IMR-90 (cell line): ENCODE results near the gene PRPSAP1. TPM values are rescaled to one million over a fixed set of nuclear protein-coding genes. Genes with fewer than 3 reads are reported as not detected.
A peak's percentile ranks its signal among the peaks of the same experiment; 100 is the strongest.

ENCODE experiments used
- ATAC-seq: fragments of 200-7000 bp; cut with Tn5 transposase; 2 replicates; pipeline ENCODE4 v1.9.1; 2020; ENCODE audit warnings: low read depth, mild to moderate bottlenecking, moderate library complexity
- BruUV-seq: library from RNA; stranded (reverse); fragments of 400-500 nt; replicated peaks from 2 replicates; lab custom pipeline; 2021; lab: Mats Ljungman, UMichigan
- CTCF ChIA-PET: fragments of 300-600 bp; formaldehyde crosslinking; extraction: SDS; loops from one replicate; lab custom pipeline; 2021; ENCODE audit warnings: antibody characterized with exemption; lab: Yijun Ruan, JAX
- POLR2A ChIA-PET: fragments of 300-600 bp; sonication (Branson Sonifier 250); formaldehyde crosslinking; loops from one replicate; lab custom pipeline; 2022; ENCODE audit warnings: antibody characterized with exemption; ENCODE audit not compliant: unreplicated experiment; lab: Charles Lee
- DNase-seq: peaks from one replicate; pipeline ENCODE4 v3.0.0; 2013
- H2AFZ ChIP-seq: replicated peaks from 2 replicates; pipeline ENCODE3; 2013; ENCODE audit warnings: low read length, mild to moderate bottlenecking; ENCODE audit not compliant: poor library complexity
- H2AK5ac ChIP-seq: 2 replicates; pipeline ENCODE4 v1.6.1; 2013; ENCODE audit warnings: low read depth, low read length, inconsistent platforms
- H2AK9ac ChIP-seq: replicated peaks from 2 replicates; pipeline ENCODE3; 2013; ENCODE audit warnings: mild to moderate bottlenecking, low read depth, low read length, moderate library complexity; ENCODE audit not compliant: poor library complexity
- H2BK120ac ChIP-seq: 2 replicates; pipeline ENCODE4 v1.6.1; 2013; ENCODE audit warnings: low read depth, low read length, inconsistent platforms
- H2BK15ac ChIP-seq: 3 replicates; pipeline ENCODE4 v1.6.1; 2013; ENCODE audit warnings: low read depth, low read length, inconsistent platforms
- H2BK20ac ChIP-seq: 2 replicates; pipeline ENCODE4 v1.6.1; 2013; ENCODE audit warnings: low read depth, mild to moderate bottlenecking, inconsistent platforms, low read length, moderate library complexity
- H2BK5ac ChIP-seq: 2 replicates; pipeline ENCODE4 v1.6.1; 2013; ENCODE audit warnings: mild to moderate bottlenecking, low read depth, low read length, inconsistent platforms; ENCODE audit not compliant: poor library complexity, severe bottlenecking
- H3K14ac ChIP-seq: replicated peaks from 2 replicates; pipeline ENCODE4 v1.6.1; 2013; ENCODE audit warnings: low read depth, low read length, inconsistent platforms
- H3K18ac ChIP-seq: 2 replicates; pipeline ENCODE4 v1.6.1; 2013; ENCODE audit warnings: low read depth, low read length, control low read depth
- H3K23ac ChIP-seq: 2 replicates; pipeline ENCODE4 v1.6.1; 2013; ENCODE audit warnings: low read depth, low read length, inconsistent platforms
- H3K27ac ChIP-seq: 2 replicates; pipeline ENCODE4 v1.5.1; 2013; ENCODE audit warnings: mild to moderate bottlenecking, control low read depth, low read length; ENCODE audit not compliant: insufficient read depth
- H3K27me3 ChIP-seq: 2 replicates; pipeline ENCODE4 v1.6.1; 2013; ENCODE audit warnings: low read length; ENCODE audit not compliant: control insufficient read depth, insufficient read depth
- H3K36me3 ChIP-seq: 2 replicates; pipeline ENCODE4 v1.6.1; 2013; ENCODE audit warnings: low read length, mixed read lengths; ENCODE audit not compliant: control insufficient read depth, insufficient read depth
- H3K4ac ChIP-seq: 2 replicates; pipeline ENCODE4 v1.6.1; 2013; ENCODE audit warnings: low read depth, low read length, inconsistent platforms
- H3K4me1 ChIP-seq: 2 replicates; pipeline ENCODE4 v1.6.1; 2013; ENCODE audit warnings: low read length, mixed read lengths; ENCODE audit not compliant: control insufficient read depth, insufficient read depth
- H3K4me2 ChIP-seq: 2 replicates; pipeline ENCODE4 v1.6.1; 2013; ENCODE audit warnings: low read depth, mild to moderate bottlenecking, control low read depth, low read length, moderate library complexity
- H3K4me3 ChIP-seq: 2 replicates; pipeline ENCODE4 v1.5.1; 2013; ENCODE audit warnings: low read depth, mild to moderate bottlenecking, control low read depth, low read length, moderate library complexity; ENCODE audit not compliant: insufficient read depth
- H3K56ac ChIP-seq: 2 replicates; pipeline ENCODE4 v1.6.1; 2013; ENCODE audit warnings: low read length, inconsistent platforms; ENCODE audit not compliant: insufficient read depth; ENCODE audit errors: extremely low read depth
- H3K79me1 ChIP-seq, 2 experiments: 2 replicates each; pipeline ENCODE4 v1.6.1; 2013; ENCODE audit warnings: low read length in 2 of 2, inconsistent platforms in 1 of 2, low read depth in 1 of 2
- H3K9ac ChIP-seq: 2 replicates; pipeline ENCODE4 v1.6.1; 2013; ENCODE audit warnings: low read depth, low read length, control low read depth
- H3K9me1 ChIP-seq: 2 replicates; pipeline ENCODE4 v1.6.1; 2013; ENCODE audit warnings: low read length, inconsistent platforms; ENCODE audit not compliant: insufficient read depth
- H3K9me3 ChIP-seq: 2 replicates; pipeline ENCODE4 v1.6.1; 2013; ENCODE audit warnings: low read length; ENCODE audit not compliant: control insufficient read depth, insufficient read depth
- H4K20me1 ChIP-seq: 2 replicates; pipeline ENCODE4 v1.6.1; 2013; ENCODE audit warnings: low read length, inconsistent platforms; ENCODE audit not compliant: insufficient read depth
- H4K5ac ChIP-seq: 2 replicates; pipeline ENCODE4 v1.6.1; 2013; ENCODE audit warnings: mild to moderate bottlenecking, low read depth, low read length, control low read depth
- H4K8ac ChIP-seq, 2 experiments: 2 replicates each; pipeline ENCODE4 v1.6.1; 2013; ENCODE audit warnings: low read depth in 2 of 2, low read length in 2 of 2, control low read depth in 1 of 2, inconsistent platforms in 1 of 2
- H4K91ac ChIP-seq: 2 replicates; pipeline ENCODE4 v1.6.1; 2013; ENCODE audit warnings: low read depth, low read length, inconsistent platforms; ENCODE audit not compliant: insufficient read depth
- BHLHE40 ChIP-seq: fragments of 150-350 bp; IDR thresholded peaks from 2 replicates; pipeline ENCODE4 v1.6.1; 2016; ENCODE audit warnings: mild to moderate bottlenecking, low read depth, low read length
- CEBPB ChIP-seq: IDR thresholded peaks from 2 replicates; pipeline ENCODE4 v1.6.1; 2012; ENCODE audit warnings: low read depth, low read length, improper control_type of control experiment
- CTCF ChIP-seq: conservative IDR thresholded peaks from 2 replicates; pipeline ENCODE4 v1.5.1; 2012; ENCODE audit warnings: mild to moderate bottlenecking, low read depth, low read length, improper control_type of control experiment
- ELK1 ChIP-seq: fragments of 150-350 bp; IDR thresholded peaks from 2 replicates; pipeline ENCODE4 v1.6.1; 2016; ENCODE audit warnings: low read depth, mild to moderate bottlenecking, low read length, moderate library complexity, borderline replicate concordance
- FOS ChIP-seq: fragments of 150-350 bp; IDR thresholded peaks from 2 replicates; pipeline ENCODE4 v1.6.1; 2016; ENCODE audit warnings: low read depth, low read length
- MAFK ChIP-seq: IDR thresholded peaks from 2 replicates; pipeline ENCODE4 v1.6.1; 2012; ENCODE audit warnings: low read depth, low read length, improper control_type of control experiment
- MXI1 ChIP-seq: IDR thresholded peaks from 2 replicates; pipeline ENCODE4 v1.6.1; 2012; ENCODE audit warnings: low read depth, mild to moderate bottlenecking, low read length, moderate library complexity, borderline replicate concordance
- POLR2A ChIP-seq: IDR thresholded peaks from 2 replicates; pipeline ENCODE4 v1.6.1; 2012; ENCODE audit warnings: mild to moderate bottlenecking, low read depth, low read length
- RCOR1 ChIP-seq: IDR thresholded peaks from 2 replicates; pipeline ENCODE4 v1.6.1; 2012; ENCODE audit warnings: mild to moderate bottlenecking, low read length, improper control_type of control experiment; ENCODE audit not compliant: insufficient replicate concordance
- RFX5 ChIP-seq: IDR thresholded peaks from 2 replicates; pipeline ENCODE4 v1.8.0; 2012; ENCODE audit warnings: low read depth, mild to moderate bottlenecking, low read length, moderate library complexity
- SMC3 ChIP-seq: fragments of 150-350 bp; IDR thresholded peaks from 2 replicates; pipeline ENCODE4 v1.6.1; 2016; ENCODE audit warnings: low read depth, mild to moderate bottlenecking, antibody characterized with exemption, low read length, moderate library complexity
- USF2 ChIP-seq: fragments of 150-350 bp; IDR thresholded peaks from 2 replicates; pipeline ENCODE4 v1.6.1; 2017; ENCODE audit warnings: mild to moderate bottlenecking, antibody characterized with exemption, low read length, low read depth
- WGBS, 2 experiments: methylation state at CpG; one replicate each; pipeline versions ENCODE4 v1.1.5 to v1.1.7; 2013; ENCODE audit warnings: missing lambda C conversion rate in 2 of 2; ENCODE audit not compliant: insufficient read length in 1 of 2; ENCODE audit errors: extremely low coverage in 2 of 2; 5-methylcytosine and 5-hydroxymethylcytosine counted together
- dilution Hi-C: fragments of 300-500 bp; cut with HindIII; formaldehyde crosslinking; loops from one replicate; pipeline ENCODE4 v1.14.3; 2018; ENCODE audit warnings: low sequenced_read_pairs; ENCODE audit not compliant: unreplicated experiment
- in situ Hi-C: fragments of 300-500 bp; cut with MboI; formaldehyde crosslinking; loops from 3 replicates; pipeline ENCODE4 v1.14.3; 2019; ENCODE audit warnings: low sequenced_read_pairs, inconsistent platforms, mixed read lengths
- intact Hi-C: fragments of 100-400 bp; cut with micrococcal nuclease; formaldehyde crosslinking; loops from 2 replicates; pipeline ENCODE4 v1.10.0; 2022
- polyA plus RNA-seq, 3 experiments: library from polyadenylated mRNA; depleted of rRNA; stranded (reverse); fragments of >200 nt; gene quantifications; 2 replicates each; pipeline ENCODE4 v1.2.3, GENCODE V29; 2012; ENCODE audit warnings: low replicate concordance in 1 of 3
- total RNA-seq: library from RNA; depleted of rRNA; stranded (reverse); fragments of >200 nt; gene quantifications from 2 replicates; pipeline ENCODE4 v1.2.3, GENCODE V29; 2012

Gene PRPSAP1
- total and polyA plus RNA-seq, 2 of the 4 experiments (the other 2 are of a cell fraction), result 34.4 to 48.6 TPM

GRCh38 chr17:76266244-76266938, 87.3 kb downstream of the PRPSAP1 start:
- TF ChIP-seq POLR2A, result no peak
- no peak for TF ChIP-seq RFX5
- no peak for TF ChIP-seq CTCF
- no peak for TF ChIP-seq BHLHE40
- TF ChIP-seq ELK1, result no peak
- TF ChIP-seq RCOR1, result no peak
- TF ChIP-seq USF2, result no peak
- TF ChIP-seq MXI1, result no peak
- no peak for TF ChIP-seq SMC3
- no peak for TF ChIP-seq MAFK
- TF ChIP-seq FOS, result no peak
- TF ChIP-seq CEBPB, result no peak
- H3K9me3 ChIP-seq, result no peaks in the 10 kb centered on the region
- no peak overlapping the region for H2BK20ac ChIP-seq
- peak overlapping the region; percentile 59 for H3K27ac ChIP-seq
- peaks cover 15% of the 10 kb centered on the region for H3K9me1 ChIP-seq
- H2BK5ac ChIP-seq, result peak overlapping the region; percentile 88
- H4K20me1 ChIP-seq, result no peaks in the 10 kb centered on the region
- H3K27me3 ChIP-seq, result no peaks in the 10 kb centered on the region
- H2BK120ac ChIP-seq, result peak overlapping the region; percentile 71; the same call in 1 of the 2 replicates
- H3K4me3 ChIP-seq, result peak overlapping the region; percentile 100
- BruUV-seq, result no TSS peak
- peak overlapping the region; percentile 98 for H2AK9ac ChIP-seq
- in situ Hi-C loops (no loop called here), intact Hi-C loops (loop anchor here (5.0 kb wide), 1 partner anchor 129 kb away; no protein-coding TSS in a partner anchor), dilution Hi-C loops (no loop called here)
- H3K4ac ChIP-seq, result peak overlapping the region; percentile 96
- DNase-seq, result peak; percentile 30
- ATAC-seq, result peak; percentile 6; the same call in 1 of the 2 replicates
- H3K79me1 ChIP-seq, result peaks cover 32 to 57% of the 10 kb centered on the region in 2 experiments
- peak overlapping the region; percentile 90 for H2AFZ ChIP-seq
- peak overlapping the region; percentile 75; the same call in 1 of the 3 replicates for H2BK15ac ChIP-seq
- peak overlapping the region; percentile 69 for H3K9ac ChIP-seq
- ChIA-PET CTCF (no interaction called here), POLR2A (no interaction called here)
- peak overlapping the region; percentile 88 for H3K4me2 ChIP-seq
- H3K4me1 ChIP-seq, result peaks cover 10% of the 10 kb centered on the region
- H2AK5ac ChIP-seq, result peak overlapping the region; percentile 92
- peak overlapping the region; percentile 93 for H3K56ac ChIP-seq
- H3K23ac ChIP-seq, result peak overlapping the region; percentile 99
- H3K18ac ChIP-seq, result peak overlapping the region; percentile 30
- H4K5ac ChIP-seq, result peak overlapping the region; percentile 14; the same call in 1 of the 2 replicates
- H4K91ac ChIP-seq, result peak overlapping the region; percentile 96
- WGBS, 2 experiments, result no CpG with 5 or more reads among the region's 12 CpGs
- H3K36me3 ChIP-seq, result peaks cover 8% of the 10 kb centered on the region
- peak overlapping the region; percentile 30 to 95 for H4K8ac ChIP-seq
- H3K14ac ChIP-seq, result peak overlapping the region; percentile 99
